Middle frontal gyrus (tissue), 1 donor: Measurements from ENCODE around the gene ASCC1.
A peak's percentile ranks its signal among the peaks of the same experiment; 100 is the strongest.

Experiments used
- DNase-seq: peaks from one replicate; pipeline ENCODE4 v3.0.0-alpha.2; 2015; ENCODE audit warnings: low spot score; ENCODE audit errors: extremely low spot score

Gene ASCC1

DNA sequence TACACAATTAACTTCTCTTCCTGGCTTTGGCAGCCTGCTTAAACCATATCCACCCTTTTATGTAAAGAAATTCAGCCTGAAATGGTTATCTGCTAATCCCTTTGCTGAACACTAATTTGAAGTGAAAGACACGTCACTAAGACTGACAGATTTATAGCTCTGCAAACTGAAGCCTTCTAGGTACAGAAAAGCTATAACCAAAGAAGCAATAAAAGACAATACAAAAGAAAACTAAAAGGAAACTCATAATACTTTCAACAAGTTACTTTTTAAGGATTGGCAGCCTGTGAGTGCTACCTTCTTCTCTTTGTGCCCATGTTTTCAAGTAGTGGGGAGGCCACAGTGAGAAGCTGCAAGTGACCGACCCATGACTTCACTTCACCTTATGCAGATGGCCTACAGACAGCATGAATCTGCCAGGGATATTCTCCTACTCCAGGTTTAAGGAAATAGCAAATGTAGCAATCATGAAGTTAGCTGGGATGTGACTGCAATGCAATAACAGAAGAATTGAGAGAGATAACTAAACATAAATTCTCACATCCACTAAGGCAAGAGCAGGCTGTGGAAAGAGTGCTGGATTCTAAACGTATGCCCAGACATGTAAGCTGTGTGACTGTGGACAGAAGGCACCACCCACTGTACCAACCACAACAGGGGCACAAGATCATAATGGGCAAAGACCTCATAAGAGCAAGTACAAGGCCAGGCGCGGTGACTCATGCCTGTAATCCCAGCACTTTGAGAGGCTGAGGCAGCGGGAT is 117.1 kb downstream of the ASCC1 start:
- DNase-seq, result no peak

DNA sequence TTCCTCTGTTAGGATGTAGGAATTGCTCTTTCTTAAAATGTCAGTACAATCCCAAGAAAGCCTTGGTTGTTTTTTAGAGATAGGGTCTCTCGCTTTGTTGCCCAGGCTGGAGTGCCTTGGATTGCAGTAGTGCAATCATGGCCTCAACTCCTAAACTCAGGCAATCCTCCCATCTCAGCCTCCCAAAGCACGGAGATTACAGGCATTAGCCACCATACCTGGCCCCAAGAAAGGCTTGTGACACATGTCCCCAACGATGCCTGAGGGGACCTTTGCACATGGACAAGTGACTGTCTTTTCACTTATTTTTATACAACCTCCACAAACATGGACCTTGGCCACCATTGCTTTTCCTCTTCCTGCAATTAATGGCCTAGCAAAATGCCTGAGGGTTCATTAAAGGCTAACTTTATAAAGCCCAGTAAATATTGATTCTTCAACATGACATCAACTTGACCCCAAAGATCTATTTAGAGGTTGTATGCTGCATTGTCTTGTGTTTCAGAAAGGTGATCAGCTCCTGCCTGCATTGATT is 117.7 kb downstream of the ASCC1 start:
- DNase-seq, result no peak

DNA sequence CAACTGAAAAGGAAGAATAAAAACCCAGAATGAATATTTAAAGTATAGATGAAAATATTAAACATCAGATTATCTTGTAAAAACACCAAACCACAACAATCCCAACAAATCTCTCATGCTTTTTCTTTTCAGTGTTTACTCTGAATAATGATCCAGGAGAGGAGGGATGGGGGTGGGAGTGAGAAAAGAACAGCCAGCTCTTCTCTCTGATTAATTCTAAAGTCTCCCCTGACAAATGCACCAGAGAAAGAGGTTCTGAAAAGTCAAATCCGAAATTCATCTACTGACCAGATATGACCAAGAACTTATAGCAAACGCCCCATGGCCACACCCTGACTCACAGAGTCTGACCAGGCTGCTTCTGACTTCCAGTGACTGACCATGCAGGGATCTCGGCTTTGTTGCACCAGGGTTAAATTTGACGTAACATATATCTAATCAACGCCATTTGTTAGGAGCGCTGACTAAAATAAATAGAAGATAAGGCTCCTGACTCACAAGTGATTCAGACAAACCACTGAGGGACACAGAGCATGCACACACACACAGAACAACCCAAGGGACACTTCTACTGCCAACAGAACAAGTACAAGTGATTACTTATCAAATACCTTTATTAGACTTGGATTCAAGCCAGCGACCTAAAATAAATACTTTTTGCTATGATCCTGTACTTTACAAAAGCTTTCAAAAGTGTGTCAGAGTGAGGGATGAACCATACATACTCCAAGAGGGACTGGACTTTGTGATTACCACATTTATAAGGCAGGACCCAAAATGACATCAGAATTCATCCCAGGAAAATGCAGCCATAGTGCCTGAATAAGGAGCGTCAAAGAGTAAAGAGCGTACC is 118.4 kb downstream of the ASCC1 start:
- no peak for DNase-seq

GRCh38 chr10:72096115-72097000 is 119.7 kb downstream of the ASCC1 start:
- DNase-seq, result no peak

DNA sequence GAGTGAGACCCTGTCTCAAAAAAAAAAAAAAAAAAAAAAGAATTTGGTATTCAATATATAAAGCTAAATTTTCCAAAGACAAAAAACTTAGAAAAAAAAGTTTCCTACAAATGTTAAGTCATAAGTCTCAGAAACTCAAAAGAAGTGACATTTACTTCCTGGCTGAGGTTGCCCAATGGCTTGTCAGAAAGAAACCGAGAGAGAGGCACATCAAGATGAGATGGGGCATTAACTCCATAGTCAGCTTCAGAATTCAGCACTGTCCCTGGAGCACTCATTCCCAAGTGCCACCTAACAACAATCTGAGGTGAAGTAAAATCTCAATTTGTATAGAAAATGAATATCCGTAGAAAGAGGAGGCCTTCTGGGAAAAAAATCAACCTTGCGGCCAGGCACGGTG is 120.9 kb downstream of the ASCC1 start:
- no peak for DNase-seq

GRCh38 chr10:72094574-72094973 is 121.5 kb downstream of the ASCC1 start:
- no peak for DNase-seq

DNA sequence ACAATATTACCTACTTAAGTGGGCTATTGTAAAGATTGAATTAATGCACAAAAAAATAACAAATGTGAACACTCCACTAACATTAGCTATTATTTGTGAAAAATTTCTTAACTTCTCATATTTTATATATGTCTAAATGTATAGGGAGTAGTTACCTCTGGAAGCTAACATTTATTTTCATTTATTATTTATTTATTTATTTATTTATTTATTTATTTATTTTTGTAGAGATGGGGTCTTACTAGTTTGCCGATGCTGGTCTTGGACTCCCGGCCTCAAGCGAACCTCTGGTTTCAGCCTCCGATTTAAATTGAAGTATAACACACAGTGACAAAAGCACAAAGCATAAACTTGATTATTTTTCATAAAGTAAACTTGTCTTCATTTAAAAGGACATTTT is 122.6 kb downstream of the ASCC1 start:
- no peak for DNase-seq

DNA sequence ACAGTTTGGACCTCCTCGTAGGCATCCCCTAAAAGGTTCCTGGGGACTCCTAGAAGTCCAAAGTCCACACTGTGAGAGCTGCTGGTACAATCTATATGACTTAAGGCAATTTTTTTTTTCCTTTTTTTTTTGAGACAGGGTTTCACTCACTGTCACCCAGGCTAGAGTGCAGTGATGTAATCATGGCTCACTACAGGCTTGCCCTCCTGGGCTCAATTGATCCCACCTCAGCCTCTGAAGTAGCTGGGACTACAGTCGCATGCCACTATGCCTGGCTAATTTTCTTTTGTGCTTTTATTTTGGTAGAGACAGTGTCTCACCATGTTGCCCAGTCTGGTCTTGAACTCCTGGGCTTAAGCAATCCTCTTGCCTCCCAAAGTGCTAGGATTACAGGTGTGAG is 123.1 kb downstream of the ASCC1 start:
- no peak for DNase-seq

DNA sequence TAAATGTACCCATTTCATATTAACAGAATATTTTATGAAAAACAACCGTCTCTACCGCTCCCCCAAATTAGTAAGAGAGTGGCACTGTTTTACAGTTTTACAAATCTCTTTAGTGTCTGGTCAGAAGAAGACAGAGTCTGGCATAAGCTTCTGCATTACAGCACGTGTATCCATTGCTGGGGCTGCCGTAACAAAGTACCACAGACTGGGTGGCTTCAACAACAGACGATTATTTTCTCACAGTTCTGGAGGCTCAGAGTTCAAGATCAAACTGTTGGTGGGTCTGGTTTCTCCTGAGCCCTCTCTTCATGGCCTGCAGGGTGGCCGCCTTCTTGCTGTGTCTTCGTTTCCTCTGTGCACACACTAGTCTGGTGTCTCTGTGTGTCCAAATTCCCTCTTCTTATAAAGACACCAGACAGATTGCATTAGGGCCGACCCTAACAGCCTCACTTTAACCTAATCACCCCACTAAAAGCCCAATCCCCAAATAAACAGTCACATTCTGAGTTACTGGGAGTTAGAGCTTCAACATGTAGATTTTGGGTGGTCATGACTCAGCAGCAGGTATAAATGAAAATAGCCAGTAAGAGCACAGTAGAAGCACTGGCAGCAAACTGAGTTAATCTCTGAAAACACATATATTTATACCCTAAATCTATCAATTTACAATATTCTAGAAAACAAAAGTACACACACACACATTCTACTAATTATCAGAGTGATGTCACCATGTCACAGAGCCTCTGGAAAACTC is 123.7 kb downstream of the ASCC1 start:
- no peak for DNase-seq

GRCh38 chr10:72090326-72090725 is 125.8 kb downstream of the ASCC1 start:
- DNase-seq, result no peak

GRCh38 chr10:72089618-72090017 is 126.5 kb downstream of the ASCC1 start:
- no peak for DNase-seq

DNA sequence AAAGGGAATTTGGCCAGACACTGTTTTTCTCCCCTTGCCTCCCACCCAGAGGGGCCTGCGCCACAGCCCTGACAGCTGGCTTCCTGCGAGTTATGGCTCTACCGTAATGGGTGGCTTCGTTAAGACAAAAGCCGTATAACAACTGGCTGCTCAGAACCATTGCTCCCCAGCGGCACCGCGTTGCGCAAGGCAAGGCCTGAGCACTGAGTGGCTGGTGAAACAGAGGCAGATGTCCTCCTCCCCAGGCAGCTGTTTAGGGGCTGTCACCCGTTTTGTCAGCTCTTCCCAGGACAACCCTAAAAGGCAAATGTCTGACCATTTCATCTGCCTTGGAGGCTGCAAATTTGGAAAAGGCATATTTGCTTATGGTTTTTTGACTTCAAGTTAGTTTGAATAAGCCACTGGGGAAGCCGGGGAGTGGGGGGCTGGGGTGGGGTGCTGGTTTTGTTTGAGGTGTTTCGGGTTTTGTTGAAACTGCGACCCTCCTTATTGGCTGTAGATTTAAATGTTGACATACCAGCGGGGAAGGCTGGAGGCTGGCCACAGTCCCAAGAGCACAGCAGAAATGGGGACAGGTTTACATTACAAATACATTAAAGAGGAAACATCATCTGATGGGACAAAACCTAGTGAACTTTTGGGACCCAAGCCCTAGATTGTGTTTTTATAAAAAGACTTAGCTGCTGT is 127.0 kb downstream of the ASCC1 start:
- peak; percentile 43 for DNase-seq

DNA sequence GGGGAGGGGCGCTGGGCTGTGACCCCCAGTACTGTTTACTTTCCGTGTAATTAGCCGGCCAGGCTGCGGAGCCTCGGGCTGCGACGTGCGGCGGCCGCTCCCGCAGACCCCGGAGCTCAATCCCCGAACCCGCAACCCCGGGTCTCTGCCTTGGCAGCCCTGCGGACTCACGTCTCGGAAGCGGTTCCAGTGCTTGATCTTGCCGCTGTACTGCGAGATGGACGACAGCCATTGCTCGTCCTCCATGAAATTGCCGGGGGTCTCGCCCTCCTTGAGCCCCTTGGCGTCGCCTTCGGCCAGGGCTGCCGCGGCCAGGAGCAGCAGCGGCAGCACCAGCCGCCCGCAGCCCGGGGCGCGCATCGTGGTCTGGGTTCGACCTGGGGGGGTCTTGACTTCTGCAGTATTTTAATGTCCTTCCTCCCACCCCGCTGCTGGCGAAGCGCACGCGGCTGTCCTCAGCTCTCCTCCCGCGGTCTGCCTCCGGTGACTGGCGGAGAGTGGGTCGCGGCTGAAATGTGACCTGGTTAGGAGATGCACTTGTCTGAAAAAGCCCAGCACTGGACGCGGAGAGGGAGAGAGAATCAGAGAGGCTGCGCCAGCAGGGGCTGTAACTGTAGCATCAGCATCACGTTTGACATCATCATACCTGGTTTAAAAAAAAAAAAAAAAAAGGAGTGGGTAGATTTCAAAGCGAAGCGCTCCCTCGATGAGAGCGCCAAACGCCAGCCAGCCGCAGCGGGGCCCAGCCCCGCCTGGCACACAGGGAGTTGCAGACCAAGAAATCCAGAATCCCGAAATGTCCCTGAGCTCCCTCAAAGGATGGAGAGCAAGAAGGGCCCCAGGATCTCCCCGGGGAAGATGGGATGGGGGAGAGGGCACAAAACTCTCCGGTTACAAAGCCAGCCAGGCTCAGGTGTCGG is 127.8 kb downstream of the ASCC1 start, which contains the start of gene SPOCK2:
Gene SPOCK2 (minus strand): TSS at position 583 of the 920 bp plus-strand sequence. CDS start 223 bp downstream, at position 360.
- DNase-seq, result no peak

DNA sequence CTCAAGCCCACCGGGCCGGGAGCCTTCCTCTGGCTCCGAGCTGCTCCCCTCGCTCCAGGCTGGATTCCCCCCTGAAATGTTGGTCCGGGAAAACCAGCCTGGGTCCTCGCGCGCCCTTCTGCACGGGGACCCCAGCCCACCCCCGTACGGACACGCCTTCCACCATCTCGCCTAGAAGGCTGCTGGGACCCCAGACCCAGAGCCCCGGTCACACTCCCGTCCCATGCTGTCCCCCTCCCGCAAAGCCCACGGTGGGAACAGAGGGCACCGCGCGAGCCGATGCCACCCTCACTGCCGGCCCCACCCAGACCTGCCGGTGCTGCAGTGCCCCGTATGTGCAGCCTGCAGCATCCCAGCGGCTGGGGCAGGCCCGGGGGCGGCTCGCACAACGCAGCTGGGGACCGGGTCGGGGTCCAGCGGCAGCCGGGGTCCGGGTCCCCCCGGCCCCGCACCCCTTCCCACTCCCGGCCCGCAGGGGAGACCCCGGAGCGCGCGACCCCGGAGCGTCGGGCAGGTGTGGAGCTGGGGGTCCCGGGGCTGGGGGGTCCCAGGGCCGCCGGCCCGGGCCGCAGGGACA is 128.6 kb downstream of the ASCC1 start:
- DNase-seq, result no peak

DNA sequence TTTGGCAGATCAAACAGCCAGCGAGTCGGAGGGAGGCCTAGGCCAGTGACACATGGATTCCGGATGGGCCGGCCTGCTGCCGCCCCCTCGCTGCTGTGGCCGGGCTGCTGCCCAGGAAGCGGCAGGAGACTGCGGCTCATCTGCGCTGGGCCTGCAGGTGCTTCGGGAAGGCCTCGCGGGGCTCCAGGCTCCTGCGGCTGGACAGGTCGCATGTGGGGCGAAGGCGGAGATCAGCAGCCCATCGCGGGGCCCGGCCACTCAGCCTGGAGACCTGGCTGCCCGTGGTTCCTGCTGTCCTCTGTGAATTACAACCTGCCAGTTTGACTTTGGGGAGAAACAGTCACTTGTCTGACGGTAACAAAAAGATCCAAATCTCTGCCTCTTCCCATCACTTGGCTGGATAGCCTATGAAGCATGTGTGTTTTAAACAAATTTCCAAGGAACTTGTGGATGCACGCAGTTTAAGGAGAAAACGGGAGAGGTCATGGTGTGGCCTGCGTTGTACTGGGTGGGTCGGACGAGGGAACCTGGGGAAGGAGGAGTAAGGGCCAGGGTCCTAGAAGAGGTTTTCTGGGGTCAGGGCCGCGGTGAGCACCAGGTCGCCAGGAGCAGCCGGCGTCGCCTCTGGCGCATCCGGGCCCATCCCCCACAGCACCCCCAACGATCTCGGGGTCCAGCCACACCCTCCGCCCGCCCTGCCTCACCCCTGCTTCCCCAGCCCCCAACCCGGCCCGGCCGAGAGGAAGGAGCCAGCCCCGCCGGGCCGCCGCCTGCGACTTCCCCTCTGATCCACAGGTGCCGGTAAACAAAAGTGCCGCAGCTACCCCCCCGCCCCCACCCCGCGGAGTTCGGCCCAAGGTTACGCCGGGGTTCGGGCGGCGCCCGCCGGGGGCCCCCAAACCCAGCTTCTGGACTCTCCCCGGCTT is 129.3 kb downstream of the ASCC1 start:
- no peak for DNase-seq

DNA sequence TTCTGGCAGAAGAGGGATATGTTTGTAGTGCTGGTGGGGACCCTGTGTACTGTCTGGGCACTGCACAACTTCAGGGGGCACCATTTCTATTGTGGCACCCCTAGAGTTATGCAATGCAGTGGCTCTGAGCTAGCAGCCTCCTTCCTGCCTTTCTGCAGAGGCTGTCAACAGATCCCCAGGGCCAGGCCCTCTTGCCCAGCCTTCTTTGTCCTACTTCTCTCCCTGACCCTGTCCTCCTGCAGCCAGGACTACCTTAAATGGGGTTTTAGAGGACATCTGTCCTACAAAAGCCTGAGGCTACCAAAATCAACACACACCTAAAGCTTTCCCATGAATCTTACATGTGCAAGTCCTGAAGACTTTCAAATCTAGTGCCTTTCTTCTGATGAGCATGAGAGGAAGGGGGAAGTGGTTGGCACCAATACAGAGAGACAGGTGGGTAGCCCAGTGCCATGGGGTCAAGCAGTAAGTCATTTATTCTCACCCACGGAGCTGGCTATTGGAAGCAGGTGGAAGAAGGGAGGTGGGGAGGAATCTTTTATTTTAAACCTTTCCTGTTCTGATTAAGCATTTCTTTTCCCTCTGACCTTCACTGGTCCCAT is 130.1 kb downstream of the ASCC1 start:
- DNase-seq, result no peak

- DNase-seq, result no peak
Measured at GRCh38 chr10:72085166-72085565, 130.9 kb downstream of the ASCC1 start.
